ENCODE data around the gene PMP22. TPM values are rescaled to one million over a fixed set of nuclear protein-coding genes. Genes with fewer than 3 reads are reported as not detected.

PMP22 gene
- total RNA-seq, 1 donor from 2014 or later = 246 TPM

DNA sequence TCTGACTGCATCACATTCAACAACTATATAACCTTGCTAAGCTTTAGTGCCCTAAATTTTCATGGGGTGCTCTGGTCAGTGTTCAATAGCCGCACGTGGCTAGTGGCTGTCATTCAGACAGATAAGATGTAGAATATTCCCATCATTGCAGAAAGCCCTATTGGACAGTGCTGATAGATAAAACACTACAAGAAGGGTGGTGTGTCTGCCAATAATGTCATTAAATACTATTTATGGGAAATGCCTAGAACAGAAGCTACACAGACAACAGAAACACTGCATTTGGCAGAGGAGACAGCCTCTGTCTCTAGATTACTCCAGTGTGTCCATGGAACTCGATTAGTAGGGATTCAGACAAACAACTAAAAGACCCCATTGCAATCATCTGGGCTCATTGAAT is 28.4 kb upstream of the PMP22 start:
- Histone ChIP-seq H3K27ac (no peak overlapping the region), H3K27me3 (no peaks in the 10 kb centered on the region), H3K4me3 (no peak overlapping the region), H3K36me3 (no peaks in the 10 kb centered on the region), H3K9me3 (no peaks in the 10 kb centered on the region), H3K4me1 (peaks cover 13% of the 10 kb centered on the region)
- DNase-seq (ENCODE audit: extremely low spot score in 2 of 2) = no peak
- TF ChIP-seq POLR2A (IDR thresholded peaks at IDR 0.05) (no peak), POLR2AphosphoS5 (IDR thresholded peaks at IDR 0.05; ENCODE audit: insufficient read depth in 1 of 2, low read depth in 1 of 2) (no peak)
- TF ChIP-seq, protein P1, sequence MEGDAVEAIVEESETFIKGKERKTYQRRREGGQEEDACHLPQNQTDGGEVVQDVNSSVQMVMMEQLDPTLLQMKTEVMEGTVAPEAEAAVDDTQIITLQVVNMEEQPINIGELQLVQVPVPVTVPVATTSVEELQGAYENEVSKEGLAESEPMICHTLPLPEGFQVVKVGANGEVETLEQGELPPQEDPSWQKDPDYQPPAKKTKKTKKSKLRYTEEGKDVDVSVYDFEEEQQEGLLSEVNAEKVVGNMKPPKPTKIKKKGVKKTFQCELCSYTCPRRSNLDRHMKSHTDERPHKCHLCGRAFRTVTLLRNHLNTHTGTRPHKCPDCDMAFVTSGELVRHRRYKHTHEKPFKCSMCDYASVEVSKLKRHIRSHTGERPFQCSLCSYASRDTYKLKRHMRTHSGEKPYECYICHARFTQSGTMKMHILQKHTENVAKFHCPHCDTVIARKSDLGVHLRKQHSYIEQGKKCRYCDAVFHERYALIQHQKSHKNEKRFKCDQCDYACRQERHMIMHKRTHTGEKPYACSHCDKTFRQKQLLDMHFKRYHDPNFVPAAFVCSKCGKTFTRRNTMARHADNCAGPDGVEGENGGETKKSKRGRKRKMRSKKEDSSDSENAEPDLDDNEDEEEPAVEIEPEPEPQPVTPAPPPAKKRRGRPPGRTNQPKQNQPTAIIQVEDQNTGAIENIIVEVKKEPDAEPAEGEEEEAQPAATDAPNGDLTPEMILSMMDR (IDR thresholded peaks at IDR 0.05) = no peak
- intact Hi-C loops (cut with DNase I) = no loop called here

DNA sequence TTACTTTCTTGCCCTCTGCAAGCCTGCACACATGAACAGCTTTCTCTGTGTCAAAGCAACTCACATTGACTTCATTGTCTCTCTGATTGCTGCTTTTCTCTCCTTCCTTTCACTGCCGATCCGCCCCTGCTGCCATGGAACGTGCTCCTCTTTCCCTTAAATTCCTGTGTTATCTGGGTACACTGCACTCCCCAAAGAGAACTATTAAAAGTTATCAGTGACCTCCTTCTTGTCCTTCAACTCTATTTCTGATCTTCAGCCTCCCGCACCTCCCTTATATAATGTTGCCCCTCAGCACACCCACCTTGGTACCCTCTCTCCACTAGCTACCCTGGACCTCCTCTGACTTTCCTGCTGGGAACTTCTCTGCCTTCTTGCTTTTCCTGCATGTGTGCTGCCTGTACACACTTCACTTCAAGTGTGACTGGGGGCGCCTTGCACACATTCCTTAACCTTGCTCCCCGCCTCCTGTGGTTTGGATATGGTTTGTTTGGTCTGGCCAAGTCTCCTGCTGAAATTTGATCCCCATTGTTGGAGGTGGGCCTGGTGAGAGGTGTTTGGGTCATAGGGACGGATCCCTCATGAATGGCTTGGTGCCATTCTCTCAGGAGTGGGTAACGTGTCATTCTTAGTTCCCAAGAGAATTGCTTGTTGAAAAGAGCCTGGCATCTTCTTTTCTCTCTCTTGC is 26.7 kb upstream of the PMP22 start:
- Histone ChIP-seq H3K9me3 (no peaks in the 10 kb centered on the region), H3K27me3 (no peaks in the 10 kb centered on the region), H3K4me3 (no peak overlapping the region), H3K27ac (no peak overlapping the region), H3K36me3 (no peaks in the 10 kb centered on the region), H3K4me1 (peaks cover 17% of the 10 kb centered on the region)
- TF ChIP-seq POLR2AphosphoS5 (IDR thresholded peaks at IDR 0.05; ENCODE audit: insufficient read depth in 1 of 2, low read depth in 1 of 2) = no peak
- TF ChIP-seq, protein P1 (IDR thresholded peaks at IDR 0.05) = no peak
- no peak for TF ChIP-seq POLR2A (IDR thresholded peaks at IDR 0.05)
- no peak for DNase-seq (ENCODE audit: extremely low spot score in 2 of 2)
- intact Hi-C loops (cut with DNase I) = no loop called here

DNA sequence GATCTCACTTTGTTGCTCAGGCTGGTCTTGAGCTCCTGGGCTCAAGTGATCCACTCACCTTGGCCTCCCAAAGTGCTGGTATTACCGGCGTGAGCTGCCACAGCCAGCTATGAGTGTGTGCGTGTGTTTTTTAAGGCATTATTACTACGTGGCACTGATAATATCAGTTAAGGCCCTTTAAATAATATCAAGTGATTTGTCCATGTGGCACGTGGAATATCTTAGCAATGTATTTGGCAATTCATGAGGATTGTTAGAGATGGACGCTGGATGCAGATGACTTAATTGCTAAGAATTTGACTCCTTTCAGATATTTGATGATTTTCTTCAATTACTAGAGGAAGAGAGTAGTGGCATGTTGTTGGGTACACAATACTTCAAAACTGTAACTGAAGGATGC is 25.5 kb upstream of the PMP22 start:
- Histone ChIP-seq H3K27ac (no peak overlapping the region), H3K36me3 (no peaks in the 10 kb centered on the region), H3K27me3 (no peaks in the 10 kb centered on the region), H3K4me1 (peaks cover 17% of the 10 kb centered on the region), H3K4me3 (no peak overlapping the region), H3K9me3 (no peaks in the 10 kb centered on the region)
- intact Hi-C loops (cut with DNase I) = no loop called here
- no peak for DNase-seq (ENCODE audit: extremely low spot score in 2 of 2)
- TF ChIP-seq POLR2A (IDR thresholded peaks at IDR 0.05) (no peak), POLR2AphosphoS5 (IDR thresholded peaks at IDR 0.05; ENCODE audit: insufficient read depth in 1 of 2, low read depth in 1 of 2) (no peak)
- TF ChIP-seq, protein P1 (IDR thresholded peaks at IDR 0.05) = no peak

DNA sequence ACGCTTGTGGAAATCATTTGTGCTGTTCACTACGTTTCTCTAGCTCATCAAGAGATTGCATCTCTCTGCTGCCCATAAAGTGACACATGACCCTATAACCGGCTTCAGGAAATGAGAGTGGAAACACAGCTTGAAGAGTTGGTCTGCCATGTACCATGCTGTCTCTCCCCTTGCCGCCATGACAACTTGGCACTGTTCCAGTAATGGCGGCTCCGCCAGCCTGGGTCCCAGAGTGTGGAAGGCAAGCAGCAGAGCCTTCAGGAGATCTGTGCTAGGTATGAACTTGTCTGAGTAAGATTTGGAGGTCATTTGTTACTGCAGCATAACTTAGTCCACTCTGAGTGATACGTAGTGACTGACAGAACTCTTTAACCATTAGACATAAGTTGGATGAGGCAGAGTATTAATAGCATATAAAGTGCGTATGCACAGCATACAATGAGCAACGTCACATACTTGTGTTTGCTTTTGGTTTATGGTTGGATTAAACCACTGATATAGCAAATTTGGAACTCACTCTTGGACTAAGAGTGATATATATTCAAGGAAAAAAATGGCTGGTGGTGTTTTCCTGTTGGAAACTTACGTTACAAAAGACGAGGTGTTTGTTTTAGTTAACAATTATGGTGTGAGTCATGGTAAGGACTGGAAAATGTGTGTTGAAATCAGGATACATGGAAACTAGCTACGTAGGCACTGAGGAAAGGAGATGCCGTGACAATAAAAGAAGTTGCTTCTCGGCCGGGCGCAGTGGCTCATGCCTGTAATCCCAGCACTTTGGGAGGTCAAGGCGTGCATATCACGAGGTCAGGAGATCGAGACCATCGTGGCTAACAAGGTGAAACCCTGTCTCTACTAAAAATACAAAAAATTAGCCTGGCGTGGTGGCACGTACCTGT is 24.4 kb upstream of the PMP22 start:
- Histone ChIP-seq H3K9me3 (no peaks in the 10 kb centered on the region), H3K4me1 (peaks cover 17% of the 10 kb centered on the region), H3K27ac (no peak overlapping the region), H3K36me3 (no peaks in the 10 kb centered on the region), H3K4me3 (no peak overlapping the region), H3K27me3 (no peaks in the 10 kb centered on the region)
- no peak for DNase-seq (ENCODE audit: extremely low spot score in 2 of 2)
- TF ChIP-seq, protein P1 (IDR thresholded peaks at IDR 0.05) = no peak
- TF ChIP-seq POLR2AphosphoS5 (IDR thresholded peaks at IDR 0.05; ENCODE audit: insufficient read depth in 1 of 2, low read depth in 1 of 2) (no peak), POLR2A (IDR thresholded peaks at IDR 0.05) (no peak)
- intact Hi-C loops (cut with DNase I) = no loop called here

DNA sequence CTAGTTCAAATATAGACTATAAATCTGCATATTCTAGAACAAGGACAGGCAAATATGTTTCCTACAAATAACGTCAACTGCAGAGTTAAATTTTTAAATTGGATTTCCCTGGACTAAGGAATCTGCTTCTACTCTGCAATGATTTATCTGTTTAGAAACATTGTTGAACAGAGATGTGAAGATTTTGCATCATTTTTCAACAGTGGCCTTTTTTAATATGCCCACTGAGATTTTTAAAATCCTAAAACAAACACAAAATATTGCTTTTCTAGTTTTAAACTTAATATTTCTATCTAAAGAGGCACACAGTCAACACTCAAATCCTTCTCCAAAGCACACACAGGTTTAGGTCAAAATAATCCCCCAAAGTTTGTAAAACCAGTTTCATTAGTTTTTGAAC is 23.7 kb upstream of the PMP22 start:
- Histone ChIP-seq H3K9me3 (no peaks in the 10 kb centered on the region), H3K4me3 (no peak overlapping the region), H3K27me3 (no peaks in the 10 kb centered on the region), H3K36me3 (no peaks in the 10 kb centered on the region), H3K27ac (no peak overlapping the region), H3K4me1 (peaks cover 17% of the 10 kb centered on the region)
- no peak for TF ChIP-seq POLR2A (IDR thresholded peaks at IDR 0.05)
- intact Hi-C loops (cut with DNase I) = no loop called here
- no peak for DNase-seq (ENCODE audit: extremely low spot score in 2 of 2)

Measured in vagina (tissue), 2 donors.